Measurements from ENCODE around the gene NCKAP5. TPM values are rescaled to one million over a fixed set of nuclear protein-coding genes. Genes with fewer than 3 reads are reported as not detected.

The NCKAP5 gene
- total and polyA plus RNA-seq, 4 donors = 0.57 to 2.8 (median 2.4) TPM

DNA sequence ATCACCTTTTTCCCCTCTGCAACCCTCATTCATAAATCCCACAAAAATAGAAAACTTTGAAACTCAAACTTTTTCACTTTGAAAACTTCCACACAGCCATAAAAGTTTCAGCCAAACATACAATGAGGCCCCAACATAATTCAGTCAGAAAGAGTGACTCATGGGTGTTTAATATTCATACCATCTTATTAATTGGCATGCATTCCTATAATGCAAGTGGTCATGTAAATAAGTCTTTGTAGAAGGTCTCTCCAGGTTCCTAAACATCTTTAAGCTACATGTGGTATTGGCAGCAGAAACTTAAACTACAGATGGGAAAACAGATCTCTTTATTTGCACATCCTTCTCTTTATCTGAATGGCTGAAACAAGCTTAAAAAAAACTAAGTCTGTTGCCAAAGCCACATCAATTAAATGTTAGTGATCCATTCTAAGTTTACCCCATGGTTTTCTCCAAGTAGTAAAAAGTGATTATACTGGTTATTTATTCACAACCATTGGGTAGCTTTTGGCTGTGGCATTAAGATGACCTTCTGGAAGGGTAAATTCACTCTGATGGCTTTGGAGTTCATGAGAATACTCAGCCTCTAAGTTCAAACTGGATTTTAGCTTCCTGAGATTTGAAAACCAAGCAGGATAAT, 828.1 kb downstream of the NCKAP5 start:
- H3K27ac ChIP-seq (ENCODE audit: low read depth in 1 of 2, low read length in 2 of 2) = no peak overlapping the region
- no peaks in the 10 kb centered on the region for H3K27me3 ChIP-seq (ENCODE audit: control insufficient read depth in 4 of 4, insufficient read depth in 4 of 4, low read length in 3 of 4)
- H3K4me1 ChIP-seq (ENCODE audit: control insufficient read depth in 4 of 4, insufficient read depth in 4 of 4, low read length in 3 of 4) = no peaks in the 10 kb centered on the region
- no peak overlapping the region for H3K9ac ChIP-seq (ENCODE audit: low read depth in 1 of 2, low read length in 2 of 2)
- no peaks in the 10 kb centered on the region for H3K36me3 ChIP-seq (ENCODE audit: control insufficient read depth in 4 of 4, insufficient read depth in 3 of 4, low read depth in 1 of 4, low read length in 3 of 4)
- H3K4me3 ChIP-seq (ENCODE audit: low read depth in 1 of 3, low read length in 3 of 3) = no peak overlapping the region
- no peaks in the 10 kb centered on the region for H3K9me3 ChIP-seq (ENCODE audit: control insufficient read depth in 4 of 4, low read length in 3 of 4)
- TF ChIP-seq HNF4A (conservative IDR thresholded peaks at IDR 0.05) = no peak
- no peak for TF ChIP-seq GABPA (IDR thresholded peaks at IDR 0.05 in 1 of 2, conservative IDR thresholded peaks at IDR 0.05 in 1 of 2)
- no peak for TF ChIP-seq TAF1 (conservative IDR thresholded peaks at IDR 0.05)
- no peak for TF ChIP-seq SP1 (IDR thresholded peaks at IDR 0.05)
- no peak for DNase-seq (ENCODE audit: low spot score)

DNA sequence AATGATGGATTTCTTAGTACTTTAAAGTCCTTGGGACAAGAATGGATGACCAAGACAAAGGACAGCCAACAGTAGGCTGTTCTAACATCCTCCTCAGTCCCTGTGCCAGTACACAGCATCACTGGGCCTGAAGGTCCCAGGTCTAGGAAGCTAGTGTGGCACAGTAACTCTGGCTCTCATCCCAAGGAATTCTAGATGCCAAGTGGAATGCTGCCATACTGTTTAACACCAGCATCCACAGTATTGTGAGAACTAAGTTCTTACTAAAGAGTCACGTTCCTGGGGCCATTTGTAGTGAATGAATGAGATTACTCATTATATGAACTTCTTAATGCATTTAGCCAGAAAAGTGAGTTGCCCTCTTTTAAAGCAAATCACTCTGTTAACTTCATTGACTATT, 830.0 kb downstream of the NCKAP5 start:
- Histone ChIP-seq H3K27ac (ENCODE audit: low read depth in 1 of 2, low read length in 2 of 2) (no peak overlapping the region), H3K4me3 (ENCODE audit: low read depth in 1 of 3, low read length in 3 of 3) (no peak overlapping the region), H3K27me3 (ENCODE audit: control insufficient read depth in 4 of 4, insufficient read depth in 4 of 4, low read length in 3 of 4) (no peaks in the 10 kb centered on the region), H3K9me3 (ENCODE audit: control insufficient read depth in 4 of 4, low read length in 3 of 4) (no peaks in the 10 kb centered on the region), H3K9ac (ENCODE audit: low read depth in 1 of 2, low read length in 2 of 2) (no peak overlapping the region), H3K36me3 (ENCODE audit: control insufficient read depth in 4 of 4, insufficient read depth in 3 of 4, low read depth in 1 of 4, low read length in 3 of 4) (no peaks in the 10 kb centered on the region), H3K4me1 (ENCODE audit: control insufficient read depth in 4 of 4, insufficient read depth in 4 of 4, low read length in 3 of 4) (no peaks in the 10 kb centered on the region)
- DNase-seq (ENCODE audit: low spot score) = no peak
- 94% methylated on average over 1 of the region's 1 CpG for WGBS
- TF ChIP-seq HNF4G (IDR thresholded peaks at IDR 0.05) (no peak), YY1 (IDR thresholded peaks at IDR 0.05) (no peak), GABPA (IDR thresholded peaks at IDR 0.05 in 1 of 2, conservative IDR thresholded peaks at IDR 0.05 in 1 of 2) (no peak), FOXA2 (IDR thresholded peaks at IDR 0.05) (no peak), JUND (IDR thresholded peaks at IDR 0.05) (no peak), RXRA (IDR thresholded peaks at IDR 0.05) (no peak), RAD21 (IDR thresholded peaks at IDR 0.05) (no peak), EGR1 (IDR thresholded peaks at IDR 0.05; ENCODE audit: low read depth in 2 of 2) (no peak), SP1 (IDR thresholded peaks at IDR 0.05) (no peak), TAF1 (conservative IDR thresholded peaks at IDR 0.05) (no peak), HNF4A (conservative IDR thresholded peaks at IDR 0.05) (no peak), NR2F2 (IDR thresholded peaks at IDR 0.05) (no peak), FOXA1 (IDR thresholded peaks at IDR 0.05) (no peak)
- TF ChIP-seq, protein P1, sequence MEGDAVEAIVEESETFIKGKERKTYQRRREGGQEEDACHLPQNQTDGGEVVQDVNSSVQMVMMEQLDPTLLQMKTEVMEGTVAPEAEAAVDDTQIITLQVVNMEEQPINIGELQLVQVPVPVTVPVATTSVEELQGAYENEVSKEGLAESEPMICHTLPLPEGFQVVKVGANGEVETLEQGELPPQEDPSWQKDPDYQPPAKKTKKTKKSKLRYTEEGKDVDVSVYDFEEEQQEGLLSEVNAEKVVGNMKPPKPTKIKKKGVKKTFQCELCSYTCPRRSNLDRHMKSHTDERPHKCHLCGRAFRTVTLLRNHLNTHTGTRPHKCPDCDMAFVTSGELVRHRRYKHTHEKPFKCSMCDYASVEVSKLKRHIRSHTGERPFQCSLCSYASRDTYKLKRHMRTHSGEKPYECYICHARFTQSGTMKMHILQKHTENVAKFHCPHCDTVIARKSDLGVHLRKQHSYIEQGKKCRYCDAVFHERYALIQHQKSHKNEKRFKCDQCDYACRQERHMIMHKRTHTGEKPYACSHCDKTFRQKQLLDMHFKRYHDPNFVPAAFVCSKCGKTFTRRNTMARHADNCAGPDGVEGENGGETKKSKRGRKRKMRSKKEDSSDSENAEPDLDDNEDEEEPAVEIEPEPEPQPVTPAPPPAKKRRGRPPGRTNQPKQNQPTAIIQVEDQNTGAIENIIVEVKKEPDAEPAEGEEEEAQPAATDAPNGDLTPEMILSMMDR (IDR thresholded peaks at IDR 0.05; ENCODE audit: low read depth, low read length, missing input control) = no peak
- TF ChIP-seq, protein P2, sequence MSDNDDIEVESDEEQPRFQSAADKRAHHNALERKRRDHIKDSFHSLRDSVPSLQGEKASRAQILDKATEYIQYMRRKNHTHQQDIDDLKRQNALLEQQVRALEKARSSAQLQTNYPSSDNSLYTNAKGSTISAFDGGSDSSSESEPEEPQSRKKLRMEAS (IDR thresholded peaks at IDR 0.05) = no peak
- TF ChIP-seq, protein P3, sequence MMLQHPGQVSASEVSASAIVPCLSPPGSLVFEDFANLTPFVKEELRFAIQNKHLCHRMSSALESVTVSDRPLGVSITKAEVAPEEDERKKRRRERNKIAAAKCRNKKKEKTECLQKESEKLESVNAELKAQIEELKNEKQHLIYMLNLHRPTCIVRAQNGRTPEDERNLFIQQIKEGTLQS (IDR thresholded peaks at IDR 0.05) = no peak
- TF ChIP-seq, protein P4, sequence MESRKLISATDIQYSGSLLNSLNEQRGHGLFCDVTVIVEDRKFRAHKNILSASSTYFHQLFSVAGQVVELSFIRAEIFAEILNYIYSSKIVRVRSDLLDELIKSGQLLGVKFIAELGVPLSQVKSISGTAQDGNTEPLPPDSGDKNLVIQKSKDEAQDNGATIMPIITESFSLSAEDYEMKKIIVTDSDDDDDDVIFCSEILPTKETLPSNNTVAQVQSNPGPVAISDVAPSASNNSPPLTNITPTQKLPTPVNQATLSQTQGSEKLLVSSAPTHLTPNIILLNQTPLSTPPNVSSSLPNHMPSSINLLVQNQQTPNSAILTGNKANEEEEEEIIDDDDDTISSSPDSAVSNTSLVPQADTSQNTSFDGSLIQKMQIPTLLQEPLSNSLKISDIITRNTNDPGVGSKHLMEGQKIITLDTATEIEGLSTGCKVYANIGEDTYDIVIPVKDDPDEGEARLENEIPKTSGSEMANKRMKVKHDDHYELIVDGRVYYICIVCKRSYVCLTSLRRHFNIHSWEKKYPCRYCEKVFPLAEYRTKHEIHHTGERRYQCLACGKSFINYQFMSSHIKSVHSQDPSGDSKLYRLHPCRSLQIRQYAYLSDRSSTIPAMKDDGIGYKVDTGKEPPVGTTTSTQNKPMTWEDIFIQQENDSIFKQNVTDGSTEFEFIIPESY (IDR thresholded peaks at IDR 0.05) = no peak
- TF ChIP-seq, protein P5, sequence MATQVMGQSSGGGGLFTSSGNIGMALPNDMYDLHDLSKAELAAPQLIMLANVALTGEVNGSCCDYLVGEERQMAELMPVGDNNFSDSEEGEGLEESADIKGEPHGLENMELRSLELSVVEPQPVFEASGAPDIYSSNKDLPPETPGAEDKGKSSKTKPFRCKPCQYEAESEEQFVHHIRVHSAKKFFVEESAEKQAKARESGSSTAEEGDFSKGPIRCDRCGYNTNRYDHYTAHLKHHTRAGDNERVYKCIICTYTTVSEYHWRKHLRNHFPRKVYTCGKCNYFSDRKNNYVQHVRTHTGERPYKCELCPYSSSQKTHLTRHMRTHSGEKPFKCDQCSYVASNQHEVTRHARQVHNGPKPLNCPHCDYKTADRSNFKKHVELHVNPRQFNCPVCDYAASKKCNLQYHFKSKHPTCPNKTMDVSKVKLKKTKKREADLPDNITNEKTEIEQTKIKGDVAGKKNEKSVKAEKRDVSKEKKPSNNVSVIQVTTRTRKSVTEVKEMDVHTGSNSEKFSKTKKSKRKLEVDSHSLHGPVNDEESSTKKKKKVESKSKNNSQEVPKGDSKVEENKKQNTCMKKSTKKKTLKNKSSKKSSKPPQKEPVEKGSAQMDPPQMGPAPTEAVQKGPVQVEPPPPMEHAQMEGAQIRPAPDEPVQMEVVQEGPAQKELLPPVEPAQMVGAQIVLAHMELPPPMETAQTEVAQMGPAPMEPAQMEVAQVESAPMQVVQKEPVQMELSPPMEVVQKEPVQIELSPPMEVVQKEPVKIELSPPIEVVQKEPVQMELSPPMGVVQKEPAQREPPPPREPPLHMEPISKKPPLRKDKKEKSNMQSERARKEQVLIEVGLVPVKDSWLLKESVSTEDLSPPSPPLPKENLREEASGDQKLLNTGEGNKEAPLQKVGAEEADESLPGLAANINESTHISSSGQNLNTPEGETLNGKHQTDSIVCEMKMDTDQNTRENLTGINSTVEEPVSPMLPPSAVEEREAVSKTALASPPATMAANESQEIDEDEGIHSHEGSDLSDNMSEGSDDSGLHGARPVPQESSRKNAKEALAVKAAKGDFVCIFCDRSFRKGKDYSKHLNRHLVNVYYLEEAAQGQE (IDR thresholded peaks at IDR 0.05) = no peak
